ENCODE data around the gene DYNC1I1.

DYNC1I1 gene

GRCh38 chr7:96034940-96035727, 262.8 kb downstream of the DYNC1I1 start:
- no peak for DNase-seq

- no peak for DNase-seq
Observed at GRCh38 chr7:96040250-96040772, 268.0 kb downstream of the DYNC1I1 start.

GRCh38 chr7:96041171-96041570, 268.8 kb downstream of the DYNC1I1 start:
- no peak for DNase-seq

- no peak for DNase-seq
Observed at GRCh38 chr7:96045181-96045580, 272.8 kb downstream of the DYNC1I1 start.

GRCh38 chr7:96045919-96046318, 273.6 kb downstream of the DYNC1I1 start:
- DNase-seq, result no peak

GRCh38 chr7:96052289-96052688, 279.9 kb downstream of the DYNC1I1 start:
- no peak for DNase-seq

GRCh38 chr7:96052860-96053470, 280.6 kb downstream of the DYNC1I1 start:
- DNase-seq, result no peak

- no peak for DNase-seq
Observed at GRCh38 chr7:96055717-96056116, 283.4 kb downstream of the DYNC1I1 start.

GRCh38 chr7:96059075-96059474, 286.7 kb downstream of the DYNC1I1 start:
- DNase-seq, result no peak

GRCh38 chr7:96061009-96061408, 288.7 kb downstream of the DYNC1I1 start:
- no peak for DNase-seq

- DNase-seq, result no peak
Observed at GRCh38 chr7:96061844-96062243, 289.5 kb downstream of the DYNC1I1 start.

GRCh38 chr7:96067321-96067720, 295.0 kb downstream of the DYNC1I1 start:
- no peak for DNase-seq

GRCh38 chr7:96069401-96069800, 297.0 kb downstream of the DYNC1I1 start:
- no peak for DNase-seq

GRCh38 chr7:96074871-96075270, 302.5 kb downstream of the DYNC1I1 start:
- no peak for DNase-seq

GRCh38 chr7:96075510-96076349, 303.4 kb downstream of the DYNC1I1 start:
- peak; percentile 43 to 49 for DNase-seq

- no peak for DNase-seq
Observed at GRCh38 chr7:96076350-96076707, 304.0 kb downstream of the DYNC1I1 start.

- no peak for DNase-seq
Observed at GRCh38 chr7:96080027-96080426, 307.7 kb downstream of the DYNC1I1 start.

GRCh38 chr7:96084881-96085553, 312.7 kb downstream of the DYNC1I1 start:
- DNase-seq, result no peak

GRCh38 chr7:96085953-96086352, 313.6 kb downstream of the DYNC1I1 start:
- no peak for DNase-seq

- no peak for DNase-seq
Observed at GRCh38 chr7:96088579-96088978, 316.2 kb downstream of the DYNC1I1 start.

GRCh38 chr7:96089511-96089910, 317.2 kb downstream of the DYNC1I1 start:
- no peak for DNase-seq

- no peak for DNase-seq
Observed at GRCh38 chr7:96090756-96091155, 318.4 kb downstream of the DYNC1I1 start.

GRCh38 chr7:96093435-96093834, 321.1 kb downstream of the DYNC1I1 start:
- no peak for DNase-seq
